MM.1S (cell line): ENCODE measurements around the gene THRB.

ENCODE experiments used
- DNase-seq: peaks from one replicate; pipeline ENCODE4 v3.0.0-alpha.2; 2015
- H2AFZ ChIP-seq: fragments of 300-600 bp; sonication (generic); 2 replicates; pipeline ENCODE4 v1.6.0; 2016; ENCODE audit warnings: antibody characterized with exemption, low read length
- H3F3A ChIP-seq: fragments of 300-600 bp; sonication (generic); 2 replicates; pipeline ENCODE4 v1.6.1; 2016; ENCODE audit warnings: mild to moderate bottlenecking, antibody characterized with exemption, low read length, moderate library complexity, mixed read lengths; ENCODE audit not compliant: insufficient read depth
- H3K27ac ChIP-seq: fragments of 300-600 bp; sonication (generic); 2 replicates; pipeline ENCODE4 v1.5.1; 2016; ENCODE audit warnings: mild to moderate bottlenecking, low read length
- H3K27me3 ChIP-seq: fragments of 300-600 bp; sonication (generic); replicated peaks from 2 replicates; pipeline ENCODE4 v1.6.0; 2016; ENCODE audit warnings: low read length; ENCODE audit not compliant: insufficient read depth
- H3K36me3 ChIP-seq: fragments of 300-600 bp; sonication (generic); replicated peaks from 2 replicates; pipeline ENCODE4 v1.6.1; 2016; ENCODE audit warnings: mild to moderate bottlenecking, low read length, mixed read lengths; ENCODE audit not compliant: insufficient read depth
- H3K4me1 ChIP-seq: fragments of 300-600 bp; sonication (generic); 2 replicates; pipeline ENCODE4 v1.6.1; 2016; ENCODE audit warnings: low read length, mixed read lengths
- H3K4me2 ChIP-seq: fragments of 300-600 bp; sonication (generic); 2 replicates; pipeline ENCODE4 v1.6.0; 2016; ENCODE audit warnings: low read depth, low read length
- H3K4me3 ChIP-seq: fragments of 300-600 bp; sonication (generic); 2 replicates; pipeline ENCODE4 v1.5.1; 2016; ENCODE audit warnings: low read length, mixed read lengths
- H3K79me2 ChIP-seq: fragments of 300-600 bp; sonication (generic); 2 replicates; pipeline ENCODE4 v1.6.1; 2016; ENCODE audit warnings: mixed run types, low read length, mixed read lengths
- H3K9ac ChIP-seq: fragments of 300-600 bp; sonication (generic); 2 replicates; pipeline ENCODE4 v1.6.1; 2016; ENCODE audit warnings: low read length, mixed read lengths
- H3K9me2 ChIP-seq: fragments of 300-600 bp; sonication (generic); replicated peaks from 2 replicates; pipeline ENCODE4 v1.6.1; 2016; ENCODE audit warnings: mild to moderate bottlenecking, low read length, mixed read lengths; ENCODE audit not compliant: insufficient read depth
- H3K9me3 ChIP-seq: fragments of 300-600 bp; sonication (generic); replicated peaks from 2 replicates; pipeline ENCODE4 v1.6.1; 2016; ENCODE audit warnings: mild to moderate bottlenecking, low read length, mixed read lengths; ENCODE audit not compliant: insufficient read depth
- H4K20me1 ChIP-seq: fragments of 300-600 bp; sonication (generic); 2 replicates; pipeline ENCODE4 v1.6.1; 2016; ENCODE audit warnings: mild to moderate bottlenecking, low read length, moderate library complexity, mixed read lengths; ENCODE audit not compliant: insufficient read depth
- CTCF ChIP-seq: fragments of 300-600 bp; sonication (generic); IDR thresholded peaks from 2 replicates; pipeline ENCODE4 v1.5.1; 2016; ENCODE audit warnings: antibody characterized with exemption, low read length, mixed read lengths
- EZH2 ChIP-seq: fragments of 300-600 bp; sonication (generic); optimal IDR thresholded peaks from 2 replicates; pipeline ENCODE3; 2017; ENCODE audit warnings: low read depth, mild to moderate bottlenecking, antibody characterized with exemption, low read length, mixed read lengths
- EZH2phosphoT487 ChIP-seq: fragments of 300-600 bp; sonication (generic); IDR thresholded peaks from 2 replicates; pipeline ENCODE4 v1.6.1; 2018; ENCODE audit warnings: antibody characterized with exemption, low read length

THRB gene

GRCh38 chr3:24451461-24452099 is 43.1 kb downstream of the THRB start:
- no peak overlapping the region for H3K27ac ChIP-seq
- DNase-seq: no peak
- no peak overlapping the region for H2AFZ ChIP-seq
- no peaks in the 10 kb centered on the region for H4K20me1 ChIP-seq
- no peak for TF ChIP-seq EZH2phosphoT487
- TF ChIP-seq EZH2: no peak
- TF ChIP-seq CTCF: no peak
- H3K4me2 ChIP-seq: no peak overlapping the region
- H3K9ac ChIP-seq: no peak overlapping the region
- H3K36me3 ChIP-seq: no peaks in the 10 kb centered on the region
- no peaks in the 10 kb centered on the region for H3K9me3 ChIP-seq
- H3K4me3 ChIP-seq: no peak overlapping the region
- H3K27me3 ChIP-seq: no peaks in the 10 kb centered on the region
- H3K9me2 ChIP-seq: no peaks in the 10 kb centered on the region
- no peaks in the 10 kb centered on the region for H3K4me1 ChIP-seq
- no peaks in the 10 kb centered on the region for H3F3A ChIP-seq
- no peaks in the 10 kb centered on the region for H3K79me2 ChIP-seq

- Histone ChIP-seq H3K9ac (no peak overlapping the region), H3F3A (no peaks in the 10 kb centered on the region), H2AFZ (no peak overlapping the region), H4K20me1 (no peaks in the 10 kb centered on the region), H3K4me2 (no peak overlapping the region), H3K9me2 (no peaks in the 10 kb centered on the region), H3K4me1 (no peaks in the 10 kb centered on the region), H3K27me3 (no peaks in the 10 kb centered on the region), H3K36me3 (no peaks in the 10 kb centered on the region), H3K9me3 (no peaks in the 10 kb centered on the region), H3K79me2 (no peaks in the 10 kb centered on the region), H3K4me3 (no peak overlapping the region), H3K27ac (no peak overlapping the region)
- TF ChIP-seq CTCF (no peak), EZH2phosphoT487 (no peak)
- no peak for DNase-seq
Measured at GRCh38 chr3:24450160-24450907, 44.3 kb downstream of the THRB start.

GRCh38 chr3:24447836-24448235 is 46.8 kb downstream of the THRB start:
- Histone ChIP-seq H3K9me3 (no peaks in the 10 kb centered on the region), H3K4me2 (no peak overlapping the region), H3K36me3 (no peaks in the 10 kb centered on the region), H2AFZ (no peak overlapping the region), H3K4me3 (no peak overlapping the region), H3K27me3 (no peaks in the 10 kb centered on the region), H4K20me1 (no peaks in the 10 kb centered on the region), H3K4me1 (no peaks in the 10 kb centered on the region), H3K9ac (no peak overlapping the region), H3K9me2 (no peaks in the 10 kb centered on the region), H3K79me2 (no peaks in the 10 kb centered on the region), H3F3A (no peaks in the 10 kb centered on the region), H3K27ac (no peak overlapping the region)
- TF ChIP-seq EZH2phosphoT487 (no peak), CTCF (no peak), EZH2 (no peak)
- no peak for DNase-seq
